HG03520 (cell line): ENCODE results near the gene PCBP3.
"Not testable (repeated sequence)": the region's sequence is repeated elsewhere in the genome, so short reads cannot be mapped to it uniquely, and the experiment has no call there.

Experiments
- ATAC-seq: cut with Tn5 transposase; IDR thresholded peaks from one replicate; pipeline ENCODE4 v1.9.1; 2021; ENCODE audit warnings: mild to moderate bottlenecking, moderate library complexity; ENCODE audit not compliant: unreplicated experiment

The PCBP3 gene

DNA sequence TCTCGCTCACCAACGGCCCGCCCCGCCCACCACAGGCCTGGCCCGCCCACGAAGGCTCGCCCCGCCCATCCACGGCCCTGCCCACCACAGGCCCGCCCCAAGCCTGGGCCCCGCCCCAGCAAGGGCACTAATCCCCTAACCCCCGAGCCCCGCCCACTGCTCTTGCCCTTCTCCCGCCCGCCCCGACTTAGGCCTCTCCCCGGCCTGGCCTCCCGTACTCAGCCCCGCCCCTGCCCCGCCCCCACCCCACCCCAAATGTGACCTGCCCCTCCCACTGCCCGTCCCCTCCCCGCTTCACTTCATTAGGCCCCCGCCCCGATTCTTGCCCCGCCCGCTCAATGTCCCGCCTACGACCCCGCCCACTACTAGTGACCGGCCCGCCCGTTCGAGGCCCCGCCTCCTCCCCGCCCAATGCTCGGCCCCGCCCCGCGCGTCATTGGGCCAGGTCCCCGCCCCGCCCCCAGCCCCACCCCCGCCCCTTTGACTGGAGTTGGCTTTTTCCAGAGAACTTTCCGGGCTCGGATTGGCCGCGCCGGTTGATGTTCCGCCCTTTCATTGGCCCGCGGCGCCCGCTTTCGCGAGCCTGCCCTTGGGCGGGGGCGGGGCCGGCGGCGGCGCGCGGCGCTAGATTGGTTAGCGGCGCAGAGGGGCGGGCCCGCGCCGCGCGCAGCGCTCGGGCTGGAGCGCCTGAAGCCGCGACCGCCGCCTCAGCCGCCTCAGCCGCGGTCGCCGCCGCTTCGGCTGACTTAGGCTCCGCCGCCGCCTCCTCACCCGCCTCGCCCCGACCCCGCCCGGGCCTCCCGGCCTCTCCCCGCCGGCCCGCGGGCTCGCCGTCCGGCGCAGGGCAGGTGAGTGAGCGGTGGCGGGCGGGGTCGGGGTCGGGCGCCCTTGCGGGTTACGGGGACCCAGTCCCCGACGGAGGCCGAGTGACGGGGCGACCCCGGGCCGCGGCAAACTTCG lies at the start of gene PCBP3:
TSS of gene PCBP3 (plus strand) at position 705 of the 960 bp plus-strand sequence. CDS start 206,361 bp downstream, outside the sequence.
- peak; percentile 69 for ATAC-seq

DNA sequence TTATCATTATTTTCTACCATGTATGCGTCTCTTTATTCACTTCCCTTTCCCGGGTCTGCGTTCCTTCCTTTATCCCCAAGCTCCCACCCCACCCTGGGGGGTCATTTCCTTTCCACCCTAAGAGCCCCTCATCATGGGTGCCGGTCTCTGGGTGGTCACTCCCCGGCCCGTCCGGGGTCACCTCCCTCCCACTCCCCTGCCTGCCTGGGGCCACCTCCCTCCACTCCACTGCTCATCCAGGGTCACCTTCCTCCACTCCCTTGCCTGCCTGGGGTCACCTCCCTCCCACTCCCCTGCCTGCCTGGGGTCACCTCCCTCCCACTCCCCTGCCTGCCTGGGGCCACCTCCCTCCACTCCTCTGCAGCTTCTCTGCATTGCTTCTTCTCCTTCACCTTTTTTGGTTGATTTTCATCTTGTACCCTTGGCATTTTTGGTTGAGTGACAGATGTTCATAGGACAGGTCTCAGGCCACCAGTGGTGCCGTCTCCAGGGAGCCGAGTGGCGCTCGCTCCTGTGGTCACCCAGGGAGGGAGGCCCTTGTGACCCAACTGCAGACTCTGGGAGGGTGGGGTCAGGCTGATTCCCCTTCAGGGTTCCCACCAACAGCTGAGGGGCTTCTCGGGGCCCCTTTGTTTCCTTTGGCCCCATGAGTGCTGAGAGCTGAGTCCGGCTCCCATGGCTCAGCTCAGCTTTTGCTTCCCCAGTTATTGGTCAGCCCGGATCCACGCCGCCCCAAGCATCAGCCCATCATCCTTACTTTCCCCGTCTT lies 48.6 kb upstream of the PCBP3 start:
- ATAC-seq, result no peak

DNA sequence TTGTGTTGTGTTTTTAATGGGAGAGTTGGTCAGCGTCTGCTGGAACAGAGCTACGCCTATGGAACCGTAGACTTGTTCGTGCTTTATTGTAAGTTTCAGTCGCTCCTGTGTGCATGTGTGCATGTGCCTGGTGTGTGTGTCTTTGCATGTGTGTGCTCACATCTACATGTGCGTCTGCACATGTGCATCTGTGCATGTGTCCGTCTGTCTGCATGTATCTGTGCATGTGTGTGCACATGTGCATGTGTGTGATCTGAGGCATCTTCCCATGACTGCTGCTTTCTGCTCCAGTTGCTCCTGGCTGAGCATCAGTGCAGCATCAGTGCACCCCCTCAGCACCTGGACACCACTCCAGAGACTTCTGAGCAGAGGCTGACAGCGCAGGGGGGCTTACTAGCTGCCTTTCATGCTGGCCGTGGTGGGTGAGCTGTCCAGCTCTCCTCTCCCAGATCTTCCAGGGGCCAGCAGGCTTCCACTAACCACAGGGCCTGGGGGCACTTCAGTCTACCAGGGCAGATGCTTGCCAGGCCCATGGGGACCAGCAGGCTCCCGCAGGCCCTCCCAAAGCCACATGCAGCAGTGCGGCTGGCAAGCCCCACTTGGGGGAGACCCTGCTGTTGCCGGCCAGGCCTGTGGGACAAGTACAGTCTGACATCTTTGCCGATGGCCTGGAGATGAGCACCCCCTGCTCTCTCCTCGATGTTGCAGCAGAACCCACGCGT lies 47.8 kb upstream of the PCBP3 start:
- ATAC-seq, result no peak

DNA sequence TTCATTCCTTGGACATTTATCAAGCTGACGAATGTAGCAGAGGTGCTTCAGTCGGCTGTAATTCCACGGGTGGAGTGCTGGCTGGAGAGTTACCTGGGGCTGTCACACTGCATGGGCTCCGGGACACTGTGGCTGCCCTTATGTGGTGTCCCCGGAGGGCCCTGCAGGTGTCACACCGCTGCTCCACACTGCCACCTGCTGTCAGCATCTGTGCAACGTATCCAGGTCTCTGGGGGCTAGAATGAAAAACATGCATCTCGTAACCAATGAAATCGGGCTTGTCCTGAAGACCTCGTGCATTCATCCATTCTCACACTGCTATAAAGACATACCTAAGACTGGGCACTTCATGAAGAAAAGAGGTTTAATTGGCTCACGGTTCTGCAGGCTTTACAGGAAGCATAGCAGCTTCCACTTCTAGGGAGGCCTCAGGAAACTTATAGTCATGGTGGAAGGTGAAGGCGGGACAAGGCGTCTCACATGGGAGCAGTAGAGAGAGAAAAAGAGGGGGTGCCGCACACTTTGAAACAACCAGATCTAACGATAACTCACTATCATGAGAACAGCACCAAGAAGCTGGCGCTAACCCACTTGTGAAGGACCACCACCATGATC lies 46.7 kb upstream of the PCBP3 start:
- no peak for ATAC-seq

DNA sequence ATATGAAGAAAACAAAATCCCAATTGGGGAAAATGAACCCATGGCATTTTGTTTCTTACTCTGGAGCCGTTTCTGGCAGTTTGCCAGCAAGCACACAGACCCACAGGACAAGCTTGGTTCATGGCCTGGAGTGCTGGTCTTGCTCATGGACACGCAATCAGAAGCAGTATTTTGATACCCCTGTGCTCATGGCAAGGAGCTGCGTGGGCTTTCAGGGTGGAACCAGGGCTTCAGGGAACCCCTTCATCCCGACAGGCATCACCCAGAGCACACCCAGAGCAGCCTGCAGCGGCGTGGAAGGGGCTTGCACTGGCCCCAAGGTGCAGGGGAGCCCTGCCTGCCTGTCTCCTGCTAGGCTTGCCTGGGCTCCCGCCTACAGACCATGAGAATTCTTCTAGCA lies 45.4 kb upstream of the PCBP3 start:
- ATAC-seq, result no peak

DNA sequence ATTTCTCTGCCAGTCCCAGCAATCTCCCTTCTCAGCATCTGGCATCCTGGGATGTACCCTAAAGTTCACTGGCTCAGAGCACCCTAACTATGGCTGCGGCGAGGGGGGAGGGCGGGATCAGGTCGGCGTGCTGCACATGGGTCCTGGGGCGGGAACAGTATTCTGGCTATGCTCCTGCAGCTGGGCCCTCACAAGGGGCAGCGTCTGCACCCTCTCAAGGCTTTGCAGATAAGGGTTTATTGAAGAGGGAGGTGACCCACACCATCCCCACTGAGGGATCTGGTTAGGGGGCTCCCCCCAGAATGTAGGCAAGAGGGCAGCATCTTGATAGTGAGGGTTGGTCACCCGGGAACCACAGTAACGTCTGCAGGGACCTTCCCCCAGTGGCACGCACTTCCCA lies 44.9 kb upstream of the PCBP3 start:
- ATAC-seq, result no peak

DNA sequence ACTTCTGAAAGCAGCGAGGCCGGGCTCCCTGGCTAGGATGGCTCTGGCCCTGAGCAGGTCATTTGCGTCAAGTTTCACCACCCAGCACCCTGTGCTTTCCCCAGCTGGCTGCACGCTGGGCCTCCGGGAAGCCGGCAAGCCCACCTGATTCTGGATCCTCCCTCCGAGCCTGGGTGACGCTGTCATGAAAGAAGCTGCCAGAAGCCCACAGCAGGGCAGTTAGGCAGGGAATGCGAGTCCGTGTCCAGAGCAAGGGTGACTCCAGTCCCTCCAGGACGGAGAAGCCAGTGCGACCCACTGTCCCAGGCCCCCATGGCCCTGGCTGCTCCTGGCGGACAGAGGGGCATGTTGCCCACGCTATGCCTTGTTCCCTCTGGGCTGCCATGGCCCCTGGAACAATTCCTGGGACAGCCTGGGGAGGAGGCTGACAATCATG lies 44.4 kb upstream of the PCBP3 start:
- ATAC-seq, result no peak

DNA sequence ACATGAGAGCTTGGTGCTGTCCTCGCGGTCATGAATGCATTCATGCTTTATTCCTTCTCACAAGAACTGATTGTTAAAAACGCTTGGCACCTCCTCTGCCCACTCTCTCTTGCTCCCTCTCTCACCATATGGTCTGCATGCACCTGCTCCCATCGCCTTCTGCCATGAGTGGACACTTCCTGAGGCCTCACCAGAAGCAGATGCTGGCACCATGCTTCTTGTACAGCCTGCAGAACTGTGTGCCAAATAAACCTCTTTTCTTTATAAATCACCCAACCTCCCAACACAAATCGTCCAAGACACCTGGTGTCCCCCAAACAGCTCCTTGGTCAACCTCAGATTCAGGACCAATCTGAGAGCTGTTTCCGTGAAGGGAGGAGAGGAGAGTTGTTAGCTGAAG lies 43.3 kb upstream of the PCBP3 start:
- no peak for ATAC-seq

DNA sequence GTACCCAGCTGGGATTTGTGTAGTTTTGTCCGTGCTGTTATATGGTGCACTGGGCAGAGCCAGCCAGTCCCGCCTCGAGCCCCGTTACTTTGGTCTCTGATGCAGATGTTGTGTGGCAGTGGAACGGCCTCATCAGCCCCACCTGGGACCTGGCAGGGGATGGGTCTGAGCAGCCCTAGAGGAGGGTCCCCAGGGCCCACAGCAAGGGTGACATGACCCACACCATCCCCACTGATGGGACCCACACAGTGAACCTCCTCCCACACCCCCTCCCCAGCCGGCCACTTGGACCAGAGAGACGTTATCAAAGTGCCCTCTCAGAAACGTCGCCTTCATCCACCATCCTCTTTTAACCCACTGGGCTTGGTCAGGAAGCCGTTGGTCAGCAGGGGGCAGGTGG lies 42.0 kb upstream of the PCBP3 start:
- no peak for ATAC-seq

DNA sequence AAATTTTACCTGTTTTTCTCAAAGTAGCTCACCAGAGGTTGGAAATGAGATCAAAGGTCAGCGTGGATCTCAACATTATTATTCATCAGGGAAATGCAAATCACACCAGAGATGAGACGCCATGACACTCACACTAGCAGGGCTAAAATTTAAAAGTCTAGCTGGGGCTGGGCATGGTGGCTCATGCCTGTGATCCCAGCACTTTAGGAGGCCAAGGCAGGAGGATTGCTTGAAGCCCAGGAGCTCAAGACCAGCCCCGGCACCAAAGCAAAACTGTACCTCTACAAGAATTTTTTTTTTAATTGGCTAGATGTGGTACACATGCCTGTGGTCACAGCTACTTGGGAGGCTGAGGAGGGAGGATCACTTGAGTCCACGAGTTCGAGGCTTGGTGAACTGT lies 41.4 kb upstream of the PCBP3 start:
- ATAC-seq, result no peak

DNA sequence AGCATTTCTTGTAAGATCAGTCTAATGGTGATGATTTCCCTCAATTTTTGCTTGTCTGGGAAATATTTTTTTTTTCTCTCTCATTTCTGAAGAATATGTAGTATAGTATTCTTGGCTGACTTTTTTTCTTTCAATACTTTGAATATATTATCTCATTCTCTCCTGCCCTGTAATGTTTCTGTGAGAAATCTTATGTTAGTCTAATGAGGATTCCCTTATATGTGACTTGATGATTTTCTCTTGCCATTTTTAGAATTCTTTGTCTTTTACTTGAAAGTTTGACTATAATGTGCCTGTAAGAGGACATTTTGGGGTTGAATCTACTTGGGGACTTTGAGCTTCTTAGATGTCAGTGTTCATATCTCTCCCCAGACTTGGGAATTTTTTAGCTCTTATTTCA lies 40.0 kb upstream of the PCBP3 start:
- no peak for ATAC-seq

DNA sequence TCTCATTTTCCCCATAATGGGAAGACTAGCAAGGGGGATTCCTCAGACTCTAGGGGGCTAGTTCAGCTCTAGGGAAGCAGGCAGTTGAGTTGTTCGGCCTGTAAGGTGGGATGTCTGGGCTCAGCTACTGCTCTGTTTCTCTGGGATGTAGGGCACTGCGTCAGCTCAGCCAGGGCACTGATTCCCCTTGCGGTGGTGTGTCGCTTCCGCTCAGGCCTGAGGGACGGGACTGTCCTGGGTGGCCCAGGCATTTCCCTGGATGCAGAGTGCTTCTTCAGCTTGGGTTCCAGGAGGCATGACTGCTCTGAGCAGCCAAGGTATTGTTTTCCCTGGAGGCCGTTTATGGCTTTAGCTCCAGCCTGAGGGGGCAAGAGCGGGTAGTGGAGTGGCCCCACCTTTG lies 38.8 kb upstream of the PCBP3 start:
- ATAC-seq, result not testable (repeated sequence)

DNA sequence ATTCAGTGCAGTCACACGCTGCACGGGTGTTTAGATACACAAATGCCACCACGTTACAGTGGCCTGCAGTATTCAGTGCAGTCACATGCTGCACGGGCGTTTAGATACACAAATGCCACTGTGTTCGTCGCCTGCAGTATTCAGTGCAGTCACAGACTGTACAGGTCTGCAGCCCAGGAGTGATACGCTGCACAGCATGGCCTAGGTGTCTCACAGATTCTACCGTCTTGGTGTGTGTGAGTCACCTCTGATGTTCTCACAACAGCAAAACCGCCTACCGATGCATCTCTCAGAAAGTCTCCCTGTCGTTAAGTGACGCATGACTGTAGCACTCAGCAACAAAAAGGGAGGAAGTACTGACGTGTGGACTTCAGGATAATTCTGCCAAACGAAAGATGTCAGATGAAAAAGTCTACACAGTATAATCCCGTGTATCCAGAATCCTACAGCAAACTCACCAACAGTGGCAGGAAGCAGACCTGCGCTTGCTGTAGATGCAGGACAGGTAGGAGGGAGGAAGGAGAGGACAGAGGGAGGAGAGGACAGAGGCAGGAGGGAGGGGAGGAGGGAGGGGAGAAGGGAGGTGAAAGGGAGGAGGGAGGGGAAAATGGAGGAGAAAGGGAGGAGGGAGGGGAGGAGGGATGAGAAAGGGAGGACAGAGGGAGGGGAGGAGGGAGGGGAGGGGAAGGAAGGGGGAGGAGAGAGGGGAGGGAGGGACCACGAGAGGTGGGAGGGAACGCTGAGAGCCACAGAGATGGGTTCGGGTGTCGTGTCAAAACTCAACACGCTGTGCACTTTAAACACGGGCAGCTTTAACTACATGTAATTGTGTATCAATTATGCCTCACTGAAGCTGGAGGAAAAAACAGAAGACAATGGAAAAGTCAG lies 36.3 kb upstream of the PCBP3 start:
- no peak for ATAC-seq

DNA sequence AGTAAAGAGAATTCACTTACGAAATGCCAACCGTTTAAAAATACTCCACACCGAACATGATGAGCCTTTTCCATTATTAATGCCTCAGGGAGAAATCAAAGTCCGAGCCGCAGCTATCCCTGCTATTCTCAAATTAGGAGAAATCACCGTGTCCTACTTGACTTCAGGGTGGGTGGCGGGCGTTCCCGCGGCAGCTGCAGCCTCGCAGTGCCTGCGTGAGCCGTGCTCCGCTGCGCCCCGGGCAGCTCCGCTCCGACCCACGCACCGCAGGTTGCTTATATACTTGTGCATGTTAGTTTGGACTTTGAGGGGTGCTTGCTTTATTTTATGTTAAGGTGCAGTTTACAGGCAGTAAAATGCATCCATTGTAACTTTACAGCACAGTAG lies 35.6 kb upstream of the PCBP3 start:
- ATAC-seq, result no peak

DNA sequence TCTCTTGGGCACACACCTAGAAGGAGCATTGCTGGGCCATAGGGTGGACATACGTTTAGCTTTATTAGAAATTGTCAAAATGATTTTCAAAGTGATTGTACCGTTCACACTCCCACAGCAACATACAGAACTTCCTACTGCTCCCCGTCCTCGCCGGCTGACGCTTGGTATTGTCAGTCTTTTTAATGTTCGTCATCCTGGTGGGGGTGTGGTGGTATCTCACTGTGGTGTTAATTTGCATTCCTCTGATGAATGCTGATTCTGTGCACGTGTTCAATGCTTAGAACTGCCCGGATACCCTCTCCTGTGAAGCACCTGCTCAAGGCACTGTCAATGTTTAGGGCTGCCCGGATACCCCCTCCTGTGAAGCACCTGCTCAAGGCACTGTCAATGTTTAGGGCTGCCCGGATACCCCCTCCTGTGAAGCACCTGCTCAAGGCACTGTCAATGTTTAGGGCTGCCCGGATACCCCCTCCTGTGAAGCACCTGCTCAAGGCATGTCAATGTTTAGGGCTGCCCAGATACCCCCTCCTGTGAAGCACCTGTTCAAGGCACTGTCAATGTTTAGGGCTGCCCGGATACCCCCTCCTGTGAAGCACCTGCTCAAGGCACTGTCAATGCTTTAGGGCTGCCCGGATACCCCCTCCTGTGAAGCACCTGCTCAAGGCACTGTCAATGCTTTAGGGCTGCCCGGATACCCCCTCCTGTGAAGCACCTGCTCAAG lies 34.6 kb upstream of the PCBP3 start:
- not testable (repeated sequence) for ATAC-seq

DNA sequence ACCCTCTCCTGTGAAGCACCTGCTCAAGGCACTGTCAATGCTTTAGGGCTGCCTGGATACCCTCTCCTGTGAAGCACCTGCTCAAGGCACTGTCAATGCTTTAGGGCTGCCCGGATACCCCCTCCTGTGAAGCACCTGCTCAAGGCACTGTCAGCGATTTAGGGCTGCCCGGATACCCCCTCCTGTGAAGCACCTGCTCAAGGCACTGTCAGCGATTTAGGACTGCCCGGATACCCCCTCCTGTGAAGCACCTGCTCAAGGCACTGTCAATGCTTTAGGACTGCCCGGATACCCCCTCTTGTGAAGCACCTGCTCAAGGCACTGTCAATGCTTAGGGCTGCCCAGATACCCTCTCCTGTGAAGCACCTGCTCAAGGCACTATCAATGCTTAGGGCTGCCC lies 33.9 kb upstream of the PCBP3 start:
- not testable (repeated sequence) for ATAC-seq

DNA sequence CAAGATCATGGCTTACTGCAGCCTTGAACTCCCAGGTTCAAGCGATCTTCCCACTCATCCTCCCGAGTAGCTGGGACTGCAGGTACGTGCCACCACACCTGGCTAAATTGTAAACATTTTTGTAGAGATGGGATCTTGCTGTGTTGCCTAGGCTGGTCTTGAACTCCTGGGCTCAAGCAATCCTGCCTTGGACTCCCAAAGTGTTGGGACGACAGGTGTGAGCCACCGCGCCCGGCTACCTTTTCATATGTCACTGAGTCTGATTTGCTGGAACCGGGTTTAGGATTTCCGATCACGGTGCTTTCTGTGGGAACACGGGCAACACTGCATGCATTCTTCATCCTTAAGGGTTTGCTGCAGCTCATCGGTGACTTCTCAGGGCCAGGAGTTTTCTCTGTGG lies 32.2 kb upstream of the PCBP3 start:
- ATAC-seq, result no peak

DNA sequence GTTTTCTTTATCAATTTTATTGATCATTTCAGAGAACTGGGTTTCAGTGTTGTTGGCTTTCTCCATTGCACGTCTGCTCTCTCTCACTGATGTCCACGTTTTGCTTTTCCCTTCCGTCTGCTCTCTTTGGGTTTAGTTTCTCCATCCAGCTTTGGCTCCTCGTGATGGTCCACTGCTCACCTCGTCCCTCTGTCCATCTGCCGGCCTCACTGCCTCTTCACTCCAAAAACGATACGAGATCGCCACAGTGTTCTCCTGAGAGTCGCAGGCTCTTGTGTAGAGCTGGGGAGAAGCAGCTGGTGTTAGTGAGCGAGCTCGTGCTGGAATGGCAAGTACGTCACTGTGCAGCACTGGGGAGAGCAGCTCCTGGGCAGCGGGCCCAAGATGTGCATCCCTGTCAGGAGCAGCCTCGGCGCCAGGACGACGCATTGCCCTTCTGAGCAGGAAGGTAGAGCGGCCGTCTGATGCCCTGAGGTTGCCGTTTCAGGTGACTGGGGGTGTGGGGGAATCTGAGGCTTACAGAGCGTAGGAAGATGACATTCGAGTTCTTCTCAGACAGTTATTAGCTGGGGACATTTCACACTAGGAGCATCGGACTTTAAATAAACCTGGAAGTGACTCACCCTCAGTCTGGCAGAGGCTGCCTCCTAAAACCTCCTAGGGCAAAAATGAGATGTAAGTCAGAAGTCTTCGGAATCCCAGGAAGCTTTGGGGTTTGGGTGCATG lies 31.4 kb upstream of the PCBP3 start:
- ATAC-seq, result no peak

DNA sequence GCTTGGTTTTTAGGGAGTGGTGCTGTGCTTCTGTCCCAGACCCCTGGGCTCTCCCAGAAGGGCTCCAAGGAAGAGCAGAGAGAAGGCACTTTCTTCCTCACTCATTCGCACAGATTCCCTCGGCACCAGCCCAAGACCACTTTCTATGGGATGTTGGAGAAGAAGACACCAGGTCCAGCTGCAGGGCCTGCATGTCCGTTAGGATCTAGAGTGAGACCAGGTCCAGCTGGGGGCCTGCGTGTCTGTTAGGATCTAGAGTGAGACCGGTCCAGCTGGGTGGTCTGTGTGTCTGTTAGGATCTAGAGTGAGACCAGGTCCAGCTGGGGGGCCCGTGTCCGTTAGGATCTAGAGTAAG lies 30.9 kb upstream of the PCBP3 start:
- ATAC-seq, result not testable (repeated sequence)
